ENCODE data around the gene POLK.
"Not testable (repeated sequence)": the region's sequence is repeated elsewhere in the genome, so short reads cannot be mapped to it uniquely, and the experiment has no call there.

POLK gene

DNA sequence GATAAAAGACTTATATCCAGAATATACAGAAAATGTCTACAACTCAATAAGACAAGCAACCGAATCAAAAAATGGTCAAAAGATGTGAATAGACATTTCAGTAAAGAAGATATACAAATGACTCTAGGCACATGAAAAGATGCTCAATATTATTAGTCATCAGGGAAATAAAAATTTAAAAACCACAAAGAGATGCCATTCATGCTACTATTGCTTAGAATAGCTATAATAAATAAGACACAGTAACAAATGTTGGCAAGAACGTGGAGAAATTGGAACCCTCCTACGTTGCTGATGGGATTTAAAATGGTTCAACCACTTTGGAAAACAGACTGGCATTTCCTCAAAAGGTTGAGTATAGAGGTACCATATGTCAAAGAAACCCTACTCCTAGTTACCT, 39.8 kb downstream of the POLK start:
- no peak for DNase-seq

DNA sequence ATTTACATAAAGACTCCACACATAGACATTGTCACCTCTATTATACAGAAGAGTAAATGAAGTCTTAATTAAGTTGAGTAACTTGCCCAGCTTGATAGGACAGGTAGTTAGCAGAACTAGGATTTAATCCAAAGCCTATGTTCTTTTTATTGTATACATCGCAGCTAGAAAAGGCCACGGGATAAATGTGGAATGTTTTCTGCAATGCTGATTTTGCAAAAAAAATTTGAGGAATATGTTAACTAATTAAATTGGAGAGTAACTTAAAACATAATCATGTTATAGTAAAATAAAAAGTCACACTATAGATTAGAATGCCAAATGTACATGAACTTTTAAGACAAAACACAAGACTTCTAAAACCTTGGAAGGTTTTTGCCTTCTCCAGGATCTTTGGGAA, 41.1 kb downstream of the POLK start:
- DNase-seq: no peak

DNA sequence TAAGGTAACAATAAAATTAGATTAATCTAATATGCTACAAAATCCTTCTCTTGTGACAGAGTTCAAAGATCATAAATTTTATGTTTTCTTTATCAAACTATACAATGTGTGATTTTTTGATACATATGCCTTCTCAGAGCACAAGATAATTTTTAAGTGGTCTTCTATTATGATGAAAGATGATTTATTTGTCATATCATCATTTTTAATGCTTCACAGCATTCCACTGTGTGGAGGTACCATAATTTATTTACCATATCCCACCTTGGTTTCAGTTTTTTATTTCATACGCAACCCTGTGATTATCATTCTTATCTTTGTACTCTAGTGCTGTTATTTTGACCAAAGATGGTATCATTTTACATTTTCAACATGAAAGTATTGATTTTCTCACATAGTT, 41.7 kb downstream of the POLK start:
- DNase-seq: no peak

DNA sequence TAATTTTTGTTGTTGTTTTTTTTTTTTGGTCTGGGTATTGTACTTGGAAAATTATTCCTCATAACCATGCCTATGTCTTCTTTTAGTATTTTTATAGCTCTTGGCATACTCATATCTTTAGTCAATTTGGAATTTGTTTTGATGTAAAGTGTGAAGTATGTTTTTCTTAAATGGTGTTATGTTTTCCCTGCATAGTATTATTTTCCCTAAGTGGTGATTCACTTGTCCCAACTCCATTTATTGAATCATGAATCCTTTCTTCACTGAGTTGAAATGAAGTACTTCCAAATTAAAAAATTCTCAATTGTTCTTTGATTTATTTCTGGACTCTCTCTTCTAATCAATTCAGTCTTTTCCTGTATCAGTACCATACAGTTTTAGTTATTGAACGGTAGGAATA, 46.5 kb downstream of the POLK start:
- no peak for DNase-seq

DNA sequence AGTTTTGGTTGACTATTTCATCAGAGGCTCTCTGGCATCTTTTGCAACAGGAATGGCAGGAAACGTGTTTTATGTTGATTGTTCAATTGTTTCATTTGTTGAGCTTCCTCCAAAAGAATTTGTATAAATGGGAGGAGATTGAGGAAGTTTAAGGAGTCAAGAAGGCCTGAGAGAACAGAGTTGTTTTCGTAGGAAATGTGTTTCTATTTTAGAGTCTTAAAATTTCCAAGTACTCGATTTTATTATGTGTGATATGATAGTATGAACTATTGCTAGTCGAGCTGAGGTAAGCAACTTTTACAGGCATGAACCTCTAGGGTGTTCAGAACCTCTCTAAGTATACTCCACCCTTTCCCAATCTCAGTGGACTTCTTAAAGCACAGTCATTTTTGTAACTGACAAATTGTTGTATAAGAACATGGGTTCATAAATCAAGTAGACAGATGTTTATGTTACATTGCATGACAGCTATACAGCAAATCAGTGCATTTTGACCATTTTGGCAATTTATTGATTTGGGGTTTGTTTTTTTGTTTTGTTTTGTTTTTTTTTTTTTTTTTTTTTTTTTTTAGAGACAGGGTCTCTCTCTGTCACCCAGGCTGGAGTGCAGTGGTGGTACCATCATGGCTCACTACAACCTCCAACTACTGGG, 47.4 kb downstream of the POLK start:
- DNase-seq: no peak

DNA sequence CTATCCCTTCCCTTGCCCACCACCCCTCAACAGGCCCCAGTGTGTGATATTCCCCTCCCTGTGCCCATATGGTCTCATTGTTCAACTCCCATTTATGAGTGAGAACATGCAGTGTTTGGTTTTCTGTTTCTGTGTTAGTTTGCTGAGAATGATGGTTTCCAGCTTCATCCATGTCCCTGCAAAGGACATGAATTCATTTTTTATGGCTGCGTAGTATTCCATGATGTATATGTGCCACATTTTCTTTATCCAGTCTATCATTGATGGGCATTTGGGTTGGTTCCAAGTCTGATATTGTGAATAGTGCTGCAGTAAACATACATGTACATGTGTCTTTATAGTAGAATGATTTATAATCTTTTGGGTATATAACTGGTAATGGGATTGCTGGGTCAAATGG, 49.0 kb downstream of the POLK start:
- not testable (repeated sequence) for DNase-seq

DNA sequence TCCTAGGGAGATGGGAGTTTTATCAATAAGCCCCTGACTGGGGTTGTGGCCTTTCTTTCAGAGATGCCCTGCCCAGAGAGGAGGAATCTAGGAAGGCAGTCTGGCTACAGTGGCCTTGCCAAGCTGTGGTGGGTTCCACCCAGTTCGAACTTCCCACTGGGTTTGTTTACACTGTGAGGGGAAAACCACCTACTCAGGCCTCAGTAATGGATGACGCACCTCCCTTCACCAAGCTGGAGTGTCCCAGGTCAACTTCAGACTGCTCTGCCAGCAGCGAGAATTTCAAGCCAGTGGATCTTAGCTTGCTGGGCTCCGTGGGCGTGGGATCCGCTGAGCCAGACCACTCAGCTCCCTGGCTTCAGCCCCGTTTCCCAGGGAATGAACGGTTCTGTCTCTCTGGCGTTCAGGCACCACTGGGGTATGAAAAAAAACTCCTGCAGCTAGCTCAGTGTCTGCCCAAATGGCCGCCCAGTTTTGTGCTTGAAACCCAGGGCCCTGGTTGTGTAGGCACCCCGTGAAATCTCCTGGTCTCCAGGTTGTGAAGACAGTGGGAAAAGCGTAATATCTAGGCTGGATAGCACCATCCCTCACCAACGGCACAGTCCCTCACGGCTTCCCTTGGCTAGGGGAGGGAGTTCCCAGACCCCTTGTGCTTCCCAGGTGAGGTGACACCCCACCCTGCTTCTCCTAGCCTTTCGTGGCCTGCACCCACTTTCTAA, 54.5 kb downstream of the POLK start:
- not testable (repeated sequence) for DNase-seq

DNA sequence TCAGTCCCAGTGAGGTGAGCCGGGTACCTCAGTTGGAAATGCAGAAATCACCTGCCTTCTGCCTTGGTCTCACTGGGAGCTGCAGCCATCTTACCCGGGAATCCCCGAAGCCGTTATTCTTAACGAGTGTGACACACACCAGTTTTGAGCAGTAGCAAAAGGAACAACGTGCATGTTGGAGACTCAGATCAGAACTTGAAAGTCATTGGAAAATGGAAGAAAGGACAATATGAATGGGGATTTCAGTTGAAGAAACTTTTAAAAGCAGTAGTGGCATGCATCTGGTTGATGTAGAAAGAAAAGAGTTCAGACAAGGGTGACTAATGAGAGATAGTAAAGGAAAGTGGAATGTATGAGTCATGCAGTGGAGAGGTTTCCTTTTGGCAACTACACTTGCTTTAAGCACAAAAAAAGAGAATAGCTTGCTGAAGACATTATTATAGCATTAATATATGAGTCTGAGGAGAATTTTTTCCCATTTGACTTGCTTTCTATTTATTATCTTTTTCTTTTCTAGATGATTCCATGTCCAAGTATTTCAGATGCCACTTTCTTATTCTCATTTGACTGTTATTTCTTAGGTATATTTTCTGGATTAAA, 55.1 kb downstream of the POLK start:
- DNase-seq: peak; percentile 17

DNA sequence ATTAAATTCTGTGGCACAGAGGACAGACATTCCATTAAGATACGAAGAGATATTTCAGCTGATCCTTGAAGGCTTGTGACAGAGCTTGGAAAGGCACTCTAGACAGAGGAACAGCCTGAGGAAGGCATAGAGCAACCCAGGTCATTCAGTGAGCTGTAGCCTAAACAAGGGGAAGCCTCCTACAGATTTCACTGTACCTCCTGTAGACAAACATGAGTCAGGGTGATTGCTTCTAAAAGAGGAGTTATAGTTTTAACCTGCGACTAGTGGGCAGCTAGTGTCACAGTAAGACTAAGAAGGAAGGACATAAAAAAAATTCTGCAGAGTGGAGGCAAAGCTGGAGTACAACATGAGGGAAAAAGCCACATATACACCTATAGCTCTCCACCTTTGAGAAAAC, 56.0 kb downstream of the POLK start:
- no peak for DNase-seq

DNA sequence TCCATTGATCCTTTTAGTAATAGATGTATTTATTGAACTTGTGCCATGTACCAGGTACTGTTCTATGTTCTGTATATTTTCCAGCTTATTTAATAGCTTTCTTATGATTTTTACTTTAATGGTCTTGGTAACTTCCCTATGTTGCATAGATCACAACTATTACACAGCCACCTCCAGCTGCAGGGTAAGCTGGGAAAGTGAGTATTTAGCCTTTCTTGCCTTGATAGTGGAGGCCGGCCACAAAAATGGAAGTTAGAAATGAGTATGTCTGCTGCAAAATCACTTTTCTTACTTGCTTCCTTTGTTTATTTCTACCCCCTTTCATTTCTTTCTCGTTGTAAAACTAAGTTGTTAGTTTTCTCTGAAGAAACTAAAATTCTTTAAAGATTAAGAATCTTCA, 56.5 kb downstream of the POLK start:
- DNase-seq: no peak

DNA sequence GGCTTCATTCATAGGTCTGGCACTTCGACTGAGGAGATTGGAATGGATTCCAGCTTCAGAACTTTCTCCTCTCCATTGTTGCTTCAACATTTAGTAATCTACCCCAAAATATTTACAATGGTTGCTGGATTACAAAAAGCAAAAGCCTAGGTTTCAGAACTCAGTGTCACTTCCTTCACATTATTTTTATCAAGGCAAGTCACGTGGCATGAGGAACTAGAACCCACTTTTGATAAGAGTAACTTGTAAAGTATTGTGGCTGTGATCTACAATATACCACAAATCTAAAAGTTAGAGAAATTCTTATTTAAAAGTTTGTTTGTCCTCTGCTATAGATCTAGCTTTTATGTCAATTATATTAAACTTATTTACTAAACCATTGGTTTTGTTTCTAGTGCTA, 59.9 kb downstream of the POLK start:
- DNase-seq: no peak

DNA sequence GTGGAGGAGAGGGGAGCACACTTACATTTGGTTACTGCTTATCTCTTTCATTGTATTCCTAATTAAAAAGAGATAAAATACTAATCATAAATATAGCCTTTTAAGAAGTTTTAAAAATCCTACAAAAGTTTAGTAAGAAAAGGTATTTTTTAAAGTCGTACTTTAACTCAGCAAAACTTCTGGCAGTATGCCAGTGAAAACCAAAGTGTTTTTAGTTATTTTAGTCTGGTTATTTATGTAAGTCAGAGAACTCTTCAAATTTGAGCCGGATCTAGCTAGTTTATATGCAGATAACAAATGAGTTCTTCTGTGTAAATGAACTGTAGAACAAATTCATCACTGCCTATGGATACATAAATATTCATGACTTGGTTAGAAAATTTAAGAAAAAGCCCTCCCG, 63.1 kb downstream of the POLK start:
- DNase-seq: no peak

DNA sequence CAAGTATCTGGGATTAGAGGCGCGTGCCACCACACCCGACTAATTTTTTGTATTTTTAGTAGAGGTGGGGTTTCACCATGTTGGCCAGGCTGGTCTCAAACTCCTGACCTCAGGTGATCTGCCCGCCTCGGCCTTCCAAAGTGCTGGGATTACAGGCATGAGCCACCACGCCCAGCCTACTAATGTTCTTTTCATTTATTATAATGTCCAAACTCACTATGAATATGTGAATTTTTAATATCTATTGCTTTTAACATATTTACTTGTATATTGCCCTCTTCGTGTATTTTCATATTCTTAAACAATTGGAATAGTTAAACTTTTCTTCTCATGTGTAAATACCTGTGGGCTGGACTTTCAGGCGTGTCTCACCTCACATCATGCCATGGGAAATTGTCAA, 66.6 kb downstream of the POLK start:
- not testable (repeated sequence) for DNase-seq

DNA sequence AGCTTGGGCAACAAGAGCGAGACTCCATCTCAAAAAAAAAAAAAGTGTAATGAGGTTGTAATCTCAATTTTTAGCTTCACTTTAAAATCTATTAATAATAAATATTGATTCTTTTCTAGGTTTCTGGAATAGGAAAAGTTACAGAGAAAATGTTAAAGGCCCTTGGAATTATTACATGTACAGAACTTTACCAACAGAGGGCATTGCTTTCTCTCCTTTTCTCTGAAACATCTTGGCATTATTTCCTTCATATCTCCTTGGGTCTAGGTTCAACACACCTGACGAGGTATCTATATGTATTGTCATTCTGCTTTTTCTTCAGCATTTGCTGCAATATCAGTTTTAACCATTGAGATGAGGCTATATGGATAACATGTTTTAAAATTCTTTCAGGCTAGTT, 73.0 kb downstream of the POLK start:
- DNase-seq: no peak

DNA sequence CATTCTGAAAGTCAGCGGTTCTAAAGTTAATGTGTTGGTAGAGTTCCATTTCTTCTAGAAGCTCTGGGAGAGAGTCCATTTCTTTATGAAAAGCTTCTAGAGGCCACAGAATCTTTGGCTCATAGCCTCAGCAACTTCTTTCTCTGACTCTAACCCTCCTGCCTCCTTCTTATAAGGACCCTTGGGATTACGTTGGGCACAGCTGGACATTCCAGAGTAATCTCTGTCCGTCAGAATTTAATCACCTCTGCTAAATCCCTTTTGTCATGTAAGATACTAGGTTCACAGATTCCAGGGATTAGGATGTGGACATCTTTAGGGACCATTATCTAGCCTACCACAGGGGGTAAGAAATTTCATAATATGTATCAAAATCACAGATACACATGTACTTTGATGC, 77.0 kb downstream of the POLK start:
- DNase-seq: no peak

DNA sequence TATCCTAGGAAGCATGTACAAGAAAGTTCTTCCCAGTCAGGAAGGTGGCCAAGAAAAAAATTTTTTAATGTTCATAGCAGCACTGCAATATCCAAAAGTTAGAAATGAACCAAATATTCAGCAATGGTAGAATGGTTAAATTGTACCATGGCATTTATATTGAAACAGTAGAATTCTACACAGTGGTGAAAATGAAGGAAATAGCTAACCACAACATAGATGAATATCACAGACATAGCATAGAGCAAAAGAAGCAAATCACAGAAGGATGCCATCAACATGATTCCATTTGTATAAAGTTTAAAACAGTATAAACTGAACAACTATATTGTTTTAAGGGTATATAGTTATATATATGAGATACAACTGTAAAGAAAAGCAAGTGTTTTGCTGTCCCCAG, 88.8 kb downstream of the POLK start:
- no peak for DNase-seq

DNA sequence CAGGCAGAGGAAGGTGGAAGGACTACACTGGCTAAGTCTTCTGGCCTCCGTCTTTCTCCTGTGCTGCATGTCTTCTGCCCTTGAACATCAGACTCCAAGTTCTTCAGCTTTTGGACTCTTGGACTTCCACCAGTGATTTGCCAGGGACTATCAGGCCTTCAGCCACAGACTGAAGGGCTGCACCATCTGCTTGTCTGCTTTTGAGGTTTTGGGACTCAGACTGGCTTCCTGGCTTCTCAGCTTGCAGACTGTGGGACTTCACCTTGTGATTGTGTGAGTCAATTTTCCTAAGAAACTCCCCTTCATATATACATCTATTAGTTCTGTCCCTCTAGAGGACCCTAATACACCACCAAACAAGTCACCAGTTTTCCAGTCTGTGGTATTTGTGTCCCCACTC, 89.9 kb downstream of the POLK start:
- no peak for DNase-seq

DNA sequence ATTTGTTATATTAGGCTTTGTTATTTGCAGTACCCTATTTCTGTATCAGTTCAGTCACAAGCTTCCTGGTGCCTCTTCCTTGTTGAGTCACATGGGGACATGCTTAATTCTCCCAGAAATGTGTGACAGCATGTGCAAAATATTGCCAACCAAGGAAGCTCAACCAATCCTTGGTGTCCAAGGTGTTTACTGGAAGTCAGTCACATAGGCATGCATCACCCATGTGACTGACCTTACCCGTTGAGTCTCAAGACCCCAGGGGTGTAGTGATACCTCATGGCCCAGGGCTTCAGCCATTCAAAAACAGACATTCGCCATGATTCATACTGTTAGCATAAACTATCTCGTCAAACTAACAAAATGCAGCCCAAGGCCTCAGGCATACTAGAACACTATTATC, 90.3 kb downstream of the POLK start:
- no peak for DNase-seq

DNA sequence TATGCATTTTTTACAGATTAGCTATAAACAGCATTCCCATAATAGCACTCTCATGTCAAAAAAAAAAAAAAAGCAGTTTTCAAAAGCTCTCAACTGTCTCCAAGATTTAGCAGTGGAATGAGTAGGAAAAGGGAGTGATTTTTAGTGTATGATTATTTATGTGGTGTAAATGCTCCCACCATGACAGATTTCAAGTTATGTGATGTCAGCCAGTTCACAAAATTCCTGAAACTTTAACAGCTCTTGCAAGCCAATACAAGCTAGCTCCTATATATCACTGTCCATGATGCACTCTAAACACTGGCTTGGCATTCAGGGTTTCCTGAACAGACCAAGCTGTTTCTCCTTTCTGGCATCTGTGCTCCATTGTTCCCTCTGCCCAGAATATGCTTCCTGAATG, 91.7 kb downstream of the POLK start:
- DNase-seq: no peak

DNA sequence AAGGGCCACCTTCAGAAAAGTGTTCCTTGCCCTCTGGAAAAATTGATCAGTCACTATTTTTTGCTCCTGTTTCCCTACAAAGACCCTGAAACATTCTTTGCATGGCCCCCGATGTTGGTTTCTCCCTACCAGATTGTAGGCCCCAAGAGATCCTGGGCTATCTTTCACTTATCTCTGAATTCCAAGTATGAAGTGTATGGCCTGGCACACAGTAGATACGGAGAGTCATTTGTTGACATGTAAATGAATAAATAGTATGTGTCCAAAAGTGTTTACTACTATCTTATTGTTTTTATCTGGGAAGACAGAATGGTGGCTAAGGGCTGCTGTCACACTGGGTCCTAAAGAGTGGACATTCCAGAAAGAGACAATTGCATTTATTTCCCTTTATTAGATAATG, 92.1 kb downstream of the POLK start:
- DNase-seq: no peak

DNA sequence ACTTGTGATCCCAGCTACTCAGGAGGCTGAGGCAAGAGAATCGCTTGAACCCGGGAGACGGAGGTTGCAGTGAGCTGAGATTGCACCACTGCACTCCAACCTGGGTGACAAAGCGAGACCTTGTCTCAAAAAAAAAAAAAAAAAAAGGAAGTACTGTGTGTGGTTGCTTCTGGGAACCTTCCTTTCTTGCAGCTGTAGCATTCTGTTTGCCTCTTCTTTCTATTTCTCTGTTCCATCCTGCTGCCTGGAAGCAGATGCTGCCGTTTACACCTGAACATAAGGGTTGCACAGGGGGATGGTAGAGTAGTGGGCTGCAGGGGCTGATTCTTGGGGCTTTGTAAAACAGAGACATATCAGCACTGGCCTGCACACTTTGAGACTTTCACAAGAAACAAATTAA, 95.7 kb downstream of the POLK start:
- DNase-seq: not testable (repeated sequence)

DNA sequence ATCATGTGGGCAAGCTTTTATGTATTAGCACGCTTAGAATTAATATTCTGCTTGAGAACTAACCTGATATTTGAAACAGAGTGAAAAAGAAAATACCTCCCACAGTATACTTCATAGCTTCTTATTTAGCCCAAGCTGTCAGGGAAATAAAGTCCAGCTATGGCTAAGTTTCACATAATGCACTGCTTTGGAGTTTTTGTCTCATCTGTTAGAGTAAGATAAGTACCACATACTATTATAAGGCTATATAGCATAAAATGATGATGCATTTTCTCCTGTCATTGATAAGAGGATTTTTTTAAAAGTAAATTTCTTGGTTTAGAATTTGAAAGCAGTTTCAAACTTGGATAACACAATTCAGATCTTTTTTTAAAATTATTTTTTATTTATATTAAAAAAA, 97.2 kb downstream of the POLK start:
- DNase-seq: no peak

DNA sequence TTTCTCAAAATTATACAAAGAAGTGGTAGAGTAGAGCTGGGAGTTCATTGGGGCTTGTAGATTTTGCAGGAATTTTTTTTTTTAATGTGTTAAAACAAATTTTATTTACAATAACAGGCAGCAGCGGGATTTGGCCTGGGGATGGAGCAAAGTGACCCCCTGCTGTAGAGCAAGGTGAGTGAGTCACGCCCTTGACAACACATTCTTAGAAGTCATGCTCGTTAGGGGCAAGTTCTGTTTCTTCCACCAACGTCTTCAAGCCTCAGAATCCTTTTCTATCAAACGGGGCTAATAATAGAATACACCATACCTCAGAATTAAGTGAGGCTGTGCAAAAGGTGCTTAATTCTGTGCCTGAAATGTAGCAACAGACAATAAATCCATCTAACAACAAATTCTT, 98.5 kb downstream of the POLK start:
- DNase-seq: no peak

DNA sequence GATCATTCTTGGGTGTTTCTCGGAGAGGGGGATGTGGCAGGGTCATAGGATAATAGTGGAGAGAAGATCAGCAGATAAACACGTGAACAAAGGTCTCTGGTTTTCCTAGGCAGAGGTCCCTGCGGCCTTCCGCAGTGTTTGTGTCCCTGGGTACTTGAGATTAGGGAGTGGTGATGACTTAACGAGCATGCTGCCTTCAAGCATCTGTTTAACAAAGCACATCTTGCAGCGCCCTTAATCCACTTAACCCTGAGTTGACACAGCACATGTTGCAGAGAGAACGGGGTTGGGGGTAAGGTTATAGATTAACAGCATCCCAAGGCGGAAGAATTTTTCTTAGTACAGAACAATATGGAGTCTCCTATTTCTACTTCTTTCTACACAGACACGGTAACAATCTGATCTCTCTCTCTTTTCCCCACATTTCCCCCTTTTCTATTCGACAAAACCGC, 99.2 kb downstream of the POLK start:
- DNase-seq: not testable (repeated sequence)
